ENCODE measurements around the gene EGLN3. TPM values are rescaled to one million over a fixed set of nuclear protein-coding genes. Genes with fewer than 3 reads are reported as not detected.

EGLN3 gene
- polyA plus RNA-seq, 2 of the 4 experiments (the other 2 are of a cell fraction): 3.5 to 15.4 TPM

GRCh38 chr14:33902363-33902762 is 48.5 kb downstream of the EGLN3 start:
- no peak for ATAC-seq
- POLR2A ChIA-PET: no interaction called here

GRCh38 chr14:33901426-33902155 is 49.3 kb downstream of the EGLN3 start:
- TF ChIP-seq CHD2 (IDR thresholded peaks at IDR 0.05; ENCODE audit: low read length, partially characterized antibody) (no peak), NPAS2 (CRISPR knock-in tag; IDR thresholded peaks at IDR 0.05; ENCODE audit: borderline replicate concordance) (no peak), ZSCAN20 (CRISPR knock-in tag; IDR thresholded peaks at IDR 0.05) (no peak), USF2 (IDR thresholded peaks at IDR 0.05) (no peak), POLR2AphosphoS2 (conservative IDR thresholded peaks at IDR 0.05; ENCODE audit: low read length) (no peak), E2F6 (IDR thresholded peaks at IDR 0.05; ENCODE audit: borderline replicate concordance, low read depth) (no peak), RCOR1 (IDR thresholded peaks at IDR 0.05; ENCODE audit: low read depth, low read length) (no peak), RFX5 (IDR thresholded peaks at IDR 0.05) (no peak), KDM1A (IDR thresholded peaks at IDR 0.05; ENCODE audit: low read depth) (no peak), POLR2A (IDR thresholded peaks at IDR 0.05; ENCODE audit: low read length) (no peak), EP300 (IDR thresholded peaks at IDR 0.05) (no peak), BHLHE40 (IDR thresholded peaks at IDR 0.05; ENCODE audit: low read depth, low read length) (no peak), ZFP36 (IDR thresholded peaks at IDR 0.05; ENCODE audit: borderline replicate concordance, partially characterized antibody) (no peak), GATA3 (IDR thresholded peaks at IDR 0.05; ENCODE audit: borderline replicate concordance) (no peak), TFCP2L1 (CRISPR knock-in tag; IDR thresholded peaks at IDR 0.05) (no peak), ATOH8 (CRISPR knock-in tag; IDR thresholded peaks at IDR 0.05; ENCODE audit: low read depth) (no peak), MAZ (IDR thresholded peaks at IDR 0.05; ENCODE audit: borderline replicate concordance, low read depth, low read length) (no peak), SMC3 (IDR thresholded peaks at IDR 0.05) (no peak), RAD21 (conservative IDR thresholded peaks at IDR 0.05 in 1 of 2, IDR thresholded peaks at IDR 0.05 in 1 of 2) (no peak)
- H3K27ac ChIP-seq: no peak overlapping the region
- no peak for DNase-seq (ENCODE audit: low read depth in 1 of 2, low spot score in 1 of 2)
- H3K4me3 ChIP-seq: no peak overlapping the region
- POLR2A ChIA-PET: no interaction called here
- FAIRE-seq: no peak
- CTCF ChIA-PET: interaction anchor here (1.2 kb wide), 1 partner anchor 197 kb away, joined by 4 read pairs; no protein-coding TSS in a partner anchor
- H3K4me1 ChIP-seq: no peaks in the 10 kb centered on the region
- no peak overlapping the region for H3K4me2 ChIP-seq
- no peak for ATAC-seq
- H3K9me3 ChIP-seq: no peaks in the 10 kb centered on the region

More at GRCh38 chr14:33902363-33902762, 48.5 kb downstream of the EGLN3 start:
- Histone ChIP-seq H3K4me2 (no peak overlapping the region), H3K4me1 (no peaks in the 10 kb centered on the region), H3K27ac (no peak overlapping the region), H3K9me3 (no peaks in the 10 kb centered on the region), H3K4me3 (no peak overlapping the region)
- no peak for FAIRE-seq
- no peak for DNase-seq (ENCODE audit: low read depth in 1 of 2, low spot score in 1 of 2)
- CTCF ChIA-PET: interaction anchor here (1.2 kb wide), 1 partner anchor 196 kb away, joined by 4 read pairs; no protein-coding TSS in a partner anchor
- WGBS (ENCODE audit: missing lambda C conversion rate): 80% methylated on average over 6 of the region's 6 CpGs
- TF ChIP-seq EHF (CRISPR knock-in tag; IDR thresholded peaks at IDR 0.05) (no peak), ZFP36 (IDR thresholded peaks at IDR 0.05; ENCODE audit: borderline replicate concordance, partially characterized antibody) (no peak), NPAS2 (CRISPR knock-in tag; IDR thresholded peaks at IDR 0.05; ENCODE audit: borderline replicate concordance) (no peak), TP53 (CRISPR knock-in tag; IDR thresholded peaks at IDR 0.05) (no peak), RCOR1 (IDR thresholded peaks at IDR 0.05; ENCODE audit: low read depth, low read length) (no peak), KDM1A (IDR thresholded peaks at IDR 0.05; ENCODE audit: low read depth) (no peak)

- FAIRE-seq: no peak
- Histone ChIP-seq H3K4me3 (no peak overlapping the region), H3K9me3 (no peaks in the 10 kb centered on the region), H3K4me2 (no peak overlapping the region), H3K27ac (no peak overlapping the region), H3K4me1 (no peaks in the 10 kb centered on the region)
- 60% methylated on average over 3 of the region's 4 CpGs for WGBS (ENCODE audit: missing lambda C conversion rate)
- POLR2A ChIA-PET: no interaction called here
- CTCF ChIA-PET: no interaction called here
- ATAC-seq: no peak
- no peak for DNase-seq (ENCODE audit: low read depth in 1 of 2, low spot score in 1 of 2)
- TF ChIP-seq KDM1A (IDR thresholded peaks at IDR 0.05; ENCODE audit: low read depth): no peak
- no peak for TF ChIP-seq HDAC2 (IDR thresholded peaks at IDR 0.05)
Observed at GRCh38 chr14:33900706-33901105, 50.2 kb downstream of the EGLN3 start.

Data from A549 (cell line).